ENCODE results near the gene ZNF746. TPM values are rescaled to one million over a fixed set of nuclear protein-coding genes. Genes with fewer than 3 reads are reported as not detected.

The ZNF746 gene
- polyA plus RNA-seq, 2 of the 4 experiments (the other 2 are of a cell fraction), result 6.8 to 10.7 TPM

DNA sequence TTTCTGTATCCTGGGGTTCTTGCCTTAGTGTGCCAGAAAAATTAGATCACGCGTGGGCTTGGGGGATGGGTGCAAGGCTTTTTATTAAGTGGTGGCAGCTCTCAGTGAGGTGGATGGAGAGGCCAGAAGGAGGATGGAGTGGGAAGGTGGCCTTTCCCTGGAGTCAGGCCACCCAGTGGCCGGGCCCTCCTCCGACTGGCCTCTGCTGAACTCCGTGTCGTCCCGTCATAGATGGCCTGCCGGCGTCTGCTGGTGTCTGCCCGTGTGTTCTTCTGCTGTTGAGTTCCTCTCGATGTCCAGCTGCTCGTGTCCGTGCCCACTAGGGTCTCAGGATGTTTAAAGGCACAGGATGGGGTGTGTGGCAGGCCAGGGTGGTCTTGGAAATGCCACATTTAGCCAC is 4.0 kb upstream of the ZNF746 start:
- Histone ChIP-seq H3K27ac (no peak overlapping the region), H3K4me2 (no peak overlapping the region), H3K4me3 (no peak overlapping the region), H3K9me3 (peaks cover 18% of the 10 kb centered on the region), H3K4me1 (no peaks in the 10 kb centered on the region)
- POLR2A ChIA-PET, result no interaction called here
- ATAC-seq, result no peak
- CTCF ChIA-PET, result interaction anchor here (0.9 kb wide), 1 partner anchor 70 kb away, joined by 3 read pairs; no protein-coding TSS in a partner anchor
- DNase-seq (ENCODE audit: low read depth in 1 of 2, low spot score in 1 of 2), result no peak
- 74% methylated on average over 13 of the region's 13 CpGs for WGBS (ENCODE audit: missing lambda C conversion rate)
- no peak for TF ChIP-seq GATA3 (IDR thresholded peaks at IDR 0.05; ENCODE audit: borderline replicate concordance)
- TF ChIP-seq ZC3H11A (IDR thresholded peaks at IDR 0.05), result no peak
- TF ChIP-seq NFE2L2 (conservative IDR thresholded peaks at IDR 0.05; ENCODE audit: low read length), result no peak
- no peak for TF ChIP-seq HOXB5 (CRISPR knock-in tag; IDR thresholded peaks at IDR 0.05)
- TF ChIP-seq, protein P1, sequence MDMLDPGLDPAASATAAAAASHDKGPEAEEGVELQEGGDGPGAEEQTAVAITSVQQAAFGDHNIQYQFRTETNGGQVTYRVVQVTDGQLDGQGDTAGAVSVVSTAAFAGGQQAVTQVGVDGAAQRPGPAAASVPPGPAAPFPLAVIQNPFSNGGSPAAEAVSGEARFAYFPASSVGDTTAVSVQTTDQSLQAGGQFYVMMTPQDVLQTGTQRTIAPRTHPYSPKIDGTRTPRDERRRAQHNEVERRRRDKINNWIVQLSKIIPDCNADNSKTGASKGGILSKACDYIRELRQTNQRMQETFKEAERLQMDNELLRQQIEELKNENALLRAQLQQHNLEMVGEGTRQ (IDR thresholded peaks at IDR 0.05), result no peak
- no peak for TF ChIP-seq RCOR1 (IDR thresholded peaks at IDR 0.05; ENCODE audit: low read depth, low read length)
- TF ChIP-seq, protein P2, sequence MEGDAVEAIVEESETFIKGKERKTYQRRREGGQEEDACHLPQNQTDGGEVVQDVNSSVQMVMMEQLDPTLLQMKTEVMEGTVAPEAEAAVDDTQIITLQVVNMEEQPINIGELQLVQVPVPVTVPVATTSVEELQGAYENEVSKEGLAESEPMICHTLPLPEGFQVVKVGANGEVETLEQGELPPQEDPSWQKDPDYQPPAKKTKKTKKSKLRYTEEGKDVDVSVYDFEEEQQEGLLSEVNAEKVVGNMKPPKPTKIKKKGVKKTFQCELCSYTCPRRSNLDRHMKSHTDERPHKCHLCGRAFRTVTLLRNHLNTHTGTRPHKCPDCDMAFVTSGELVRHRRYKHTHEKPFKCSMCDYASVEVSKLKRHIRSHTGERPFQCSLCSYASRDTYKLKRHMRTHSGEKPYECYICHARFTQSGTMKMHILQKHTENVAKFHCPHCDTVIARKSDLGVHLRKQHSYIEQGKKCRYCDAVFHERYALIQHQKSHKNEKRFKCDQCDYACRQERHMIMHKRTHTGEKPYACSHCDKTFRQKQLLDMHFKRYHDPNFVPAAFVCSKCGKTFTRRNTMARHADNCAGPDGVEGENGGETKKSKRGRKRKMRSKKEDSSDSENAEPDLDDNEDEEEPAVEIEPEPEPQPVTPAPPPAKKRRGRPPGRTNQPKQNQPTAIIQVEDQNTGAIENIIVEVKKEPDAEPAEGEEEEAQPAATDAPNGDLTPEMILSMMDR (IDR thresholded peaks at IDR 0.05), result no peak
- no peak for FAIRE-seq

- Histone ChIP-seq H3K9me3 (peaks cover 12% of the 10 kb centered on the region), H3K4me2 (no peak overlapping the region), H3K4me3 (no peak overlapping the region), H3K27ac (no peak overlapping the region), H3K4me1 (peaks cover 3% of the 10 kb centered on the region)
- ATAC-seq, result no peak
- POLR2A ChIA-PET, result no interaction called here
- 62% methylated on average over 4 of the region's 4 CpGs for WGBS (ENCODE audit: missing lambda C conversion rate)
- DNase-seq (ENCODE audit: low read depth in 1 of 2, low spot score in 1 of 2), result no peak
- no peak for FAIRE-seq
- TF ChIP-seq SREBF2 (IDR thresholded peaks at IDR 0.05), result no peak
- TF ChIP-seq CHD4 (IDR thresholded peaks at IDR 0.05; ENCODE audit: borderline replicate concordance), result no peak
- no peak for TF ChIP-seq RCOR1 (IDR thresholded peaks at IDR 0.05; ENCODE audit: low read depth, low read length)
- TF ChIP-seq BHLHE40 (IDR thresholded peaks at IDR 0.05; ENCODE audit: low read depth, low read length), result no peak
- TF ChIP-seq POLR2AphosphoS2 (conservative IDR thresholded peaks at IDR 0.05; ENCODE audit: low read length), result no peak
- no peak for TF ChIP-seq E2F6 (IDR thresholded peaks at IDR 0.05; ENCODE audit: borderline replicate concordance, low read depth)
- no peak for TF ChIP-seq KDM1A (IDR thresholded peaks at IDR 0.05; ENCODE audit: low read depth)
- TF ChIP-seq RAD21 (conservative IDR thresholded peaks at IDR 0.05 in 1 of 2, IDR thresholded peaks at IDR 0.05 in 1 of 2), result no peak
- CTCF ChIA-PET, result interaction anchor here (0.9 to 1.1 kb wide), 4 partner anchors 9 to 225 kb away, joined by 3 to 4 read pairs (median 3); partner anchors contain the start of gene ZNF777
These were observed 3.3 kb upstream of the ZNF746 start for GRCh38 chr7:149500910-149501309.

DNA sequence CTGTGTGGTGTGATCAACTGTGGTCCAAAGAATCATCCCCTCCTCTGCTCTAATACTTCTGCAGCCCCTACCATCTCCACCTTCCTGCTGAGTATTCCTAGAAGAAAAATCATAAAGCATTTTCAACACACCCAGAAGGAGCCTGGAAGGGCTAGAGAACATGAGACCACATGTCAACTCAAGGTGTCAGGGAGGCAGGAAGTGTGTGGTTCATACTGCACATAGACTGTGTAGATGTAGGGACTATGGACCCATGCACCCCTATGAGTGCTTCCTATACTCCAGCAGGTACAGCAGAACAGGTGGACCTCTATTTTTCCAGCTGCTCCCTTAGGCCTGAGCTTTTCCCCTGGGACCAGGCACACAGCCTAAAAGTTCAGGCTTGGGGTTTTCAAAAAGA is 2.6 kb upstream of the ZNF746 start:
- CTCF ChIA-PET, result interaction anchor here (0.9 to 1.8 kb wide), 4 partner anchors 7 to 224 kb away, joined by 3 to 6 read pairs (median 4); partner anchors contain the start of gene ZNF777

More for the DNA sequence above, 2.6 kb upstream of the ZNF746 start:
- Histone ChIP-seq H3K27ac (no peak overlapping the region), H3K4me3 (no peak overlapping the region), H3K4me2 (no peak overlapping the region), H3K9me3 (peaks cover 5% of the 10 kb centered on the region; the same call in 1 of the 3 replicates), H3K4me1 (peaks cover 10% of the 10 kb centered on the region)
- no peak for TF ChIP-seq CBX2 (IDR thresholded peaks at IDR 0.05; ENCODE audit: borderline replicate concordance, low read depth)
- TF ChIP-seq POLR2A (IDR thresholded peaks at IDR 0.05; ENCODE audit: low read length), result no peak
- no peak for TF ChIP-seq SMC3 (IDR thresholded peaks at IDR 0.05)
- no peak for TF ChIP-seq ZSCAN20 (CRISPR knock-in tag; IDR thresholded peaks at IDR 0.05)
- no peak for TF ChIP-seq EP300 (IDR thresholded peaks at IDR 0.05)
- TF ChIP-seq, protein P3, sequence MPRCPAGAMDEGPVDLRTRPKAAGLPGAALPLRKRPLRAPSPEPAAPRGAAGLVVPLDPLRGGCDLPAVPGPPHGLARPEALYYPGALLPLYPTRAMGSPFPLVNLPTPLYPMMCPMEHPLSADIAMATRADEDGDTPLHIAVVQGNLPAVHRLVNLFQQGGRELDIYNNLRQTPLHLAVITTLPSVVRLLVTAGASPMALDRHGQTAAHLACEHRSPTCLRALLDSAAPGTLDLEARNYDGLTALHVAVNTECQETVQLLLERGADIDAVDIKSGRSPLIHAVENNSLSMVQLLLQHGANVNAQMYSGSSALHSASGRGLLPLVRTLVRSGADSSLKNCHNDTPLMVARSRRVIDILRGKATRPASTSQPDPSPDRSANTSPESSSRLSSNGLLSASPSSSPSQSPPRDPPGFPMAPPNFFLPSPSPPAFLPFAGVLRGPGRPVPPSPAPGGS (IDR thresholded peaks at IDR 0.05), result no peak
- TF ChIP-seq, protein P1 (IDR thresholded peaks at IDR 0.05), result no peak
- no peak for TF ChIP-seq NR3C1 (IDR thresholded peaks at IDR 0.05)
- no peak for TF ChIP-seq FOSB (CRISPR knock-in tag; IDR thresholded peaks at IDR 0.05)
- no peak for TF ChIP-seq BHLHE40 (IDR thresholded peaks at IDR 0.05; ENCODE audit: low read depth, low read length)
- TF ChIP-seq, protein P4, sequence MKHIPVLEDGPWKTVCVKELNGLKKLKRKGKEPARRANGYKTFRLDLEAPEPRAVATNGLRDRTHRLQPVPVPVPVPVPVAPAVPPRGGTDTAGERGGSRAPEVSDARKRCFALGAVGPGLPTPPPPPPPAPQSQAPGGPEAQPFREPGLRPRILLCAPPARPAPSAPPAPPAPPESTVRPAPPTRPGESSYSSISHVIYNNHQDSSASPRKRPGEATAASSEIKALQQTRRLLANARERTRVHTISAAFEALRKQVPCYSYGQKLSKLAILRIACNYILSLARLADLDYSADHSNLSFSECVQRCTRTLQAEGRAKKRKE (CRISPR knock-in tag; IDR thresholded peaks at IDR 0.05; ENCODE audit: low read depth), result no peak
- no peak for TF ChIP-seq CHD2 (IDR thresholded peaks at IDR 0.05; ENCODE audit: low read length, partially characterized antibody)
- FAIRE-seq (no peak), DNase-seq (ENCODE audit: low read depth in 1 of 2, low spot score in 1 of 2) (no peak), ATAC-seq (no peak)
- POLR2A ChIA-PET, result no interaction called here

Measured in A549 (cell line).